NCI-H226 (cell line): ENCODE data around the gene DDX25.
"Not testable (repeated sequence)": the region's sequence is repeated elsewhere in the genome, so short reads cannot be mapped to it uniquely, and the experiment has no call there.

ENCODE experiments used
- DNase-seq: peaks from one replicate; pipeline ENCODE4 v3.0.0-alpha.2; 2015

DDX25 gene

GRCh38 chr11:125910226-125910849 lies 6.0 kb downstream of the DDX25 start:
- no peak for DNase-seq

DNA sequence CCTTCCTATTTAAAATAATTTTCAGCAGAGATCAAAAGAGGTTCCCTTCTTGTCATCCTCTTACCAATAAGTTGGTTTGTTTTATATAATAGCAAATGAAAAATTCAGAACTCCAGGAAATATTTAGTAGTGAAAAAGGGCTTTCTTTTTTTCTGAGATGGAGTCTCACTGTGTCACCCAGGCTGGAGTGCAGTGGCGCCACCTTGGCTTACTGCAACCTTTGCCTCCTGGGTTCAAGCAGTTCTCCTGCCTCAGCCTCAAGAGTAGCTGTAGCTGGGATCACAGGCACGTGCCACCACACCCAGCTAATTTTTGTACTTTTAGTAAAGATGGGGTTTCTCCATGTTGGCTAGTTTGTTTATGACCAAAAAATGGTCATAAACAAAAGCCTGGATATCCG lies 10.3 kb downstream of the DDX25 start:
- not testable (repeated sequence) for DNase-seq

GRCh38 chr11:125916683-125917347 lies 12.5 kb downstream of the DDX25 start:
- no peak for DNase-seq

DNA sequence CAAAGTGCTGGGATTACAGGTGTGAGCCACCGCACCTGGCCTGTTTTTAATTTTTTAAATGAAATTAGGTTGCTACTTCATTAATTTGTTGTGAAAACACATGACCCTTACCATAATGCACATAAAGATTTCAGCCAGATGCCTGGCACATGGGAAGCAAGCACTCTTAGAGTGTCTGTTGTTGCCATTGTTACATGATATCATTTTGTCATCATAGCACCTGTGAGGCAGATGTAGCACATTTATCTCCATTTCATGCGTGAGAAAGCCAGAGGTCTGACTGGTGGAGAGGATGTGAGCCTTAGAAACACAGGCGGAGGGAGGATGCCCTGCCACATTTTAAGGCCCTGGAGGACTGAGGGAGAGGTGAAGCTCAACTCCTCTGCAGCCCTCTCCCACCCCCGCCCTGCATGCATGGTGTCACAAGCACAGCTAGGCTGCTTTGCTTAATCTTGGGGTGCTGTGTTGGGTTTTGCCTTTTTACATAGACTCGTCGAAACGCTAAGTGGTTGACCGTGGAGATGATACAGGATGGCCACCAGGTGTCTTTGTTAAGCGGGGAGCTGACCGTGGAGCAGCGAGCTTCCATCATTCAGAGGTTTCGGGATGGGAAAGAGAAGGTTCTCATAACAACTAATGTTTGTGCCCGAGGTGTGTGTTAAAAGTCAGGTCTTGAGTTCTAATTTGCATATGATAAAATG lies 14.0 kb downstream of the DDX25 start:
- no peak for DNase-seq

DNA sequence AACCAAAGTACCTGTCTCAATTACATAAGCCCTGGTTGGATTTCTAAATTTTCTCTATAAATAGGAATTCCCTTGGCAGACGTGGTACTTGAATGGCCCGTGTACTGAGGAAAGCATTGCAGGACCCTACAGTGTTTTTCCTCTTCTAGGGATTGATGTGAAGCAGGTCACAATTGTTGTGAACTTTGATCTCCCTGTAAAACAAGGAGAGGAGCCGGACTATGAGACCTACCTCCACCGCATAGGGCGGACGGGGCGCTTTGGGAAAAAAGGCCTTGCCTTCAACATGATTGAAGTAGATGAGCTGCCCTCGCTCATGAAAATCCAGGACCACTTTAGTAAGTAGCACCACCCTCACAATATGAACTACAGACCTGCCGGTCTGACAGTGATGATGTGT lies 16.7 kb downstream of the DDX25 start:
- DNase-seq = no peak

DNA sequence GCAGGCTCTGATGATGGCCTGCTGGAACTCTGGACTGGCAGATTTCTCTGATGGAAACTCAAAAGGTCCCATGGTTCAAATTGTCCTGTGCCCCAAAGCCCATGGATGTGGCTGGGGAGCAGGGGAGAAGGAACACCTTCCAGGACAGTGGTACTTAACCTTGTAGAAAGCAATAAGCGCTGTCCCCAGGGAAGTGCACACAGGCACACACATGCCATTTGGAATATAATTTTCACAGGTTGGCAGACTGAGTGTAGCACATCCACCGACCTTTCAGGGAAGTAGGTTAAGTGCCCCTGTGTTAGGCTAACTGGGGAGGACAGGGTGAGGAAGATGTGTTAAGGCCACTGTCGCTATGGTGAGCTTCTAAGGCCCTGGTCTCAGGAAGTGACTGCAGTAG lies 17.8 kb downstream of the DDX25 start:
- DNase-seq = no peak

GRCh38 chr11:125923012-125923579 lies 18.8 kb downstream of the DDX25 start:
- DNase-seq = peak; percentile 44

GRCh38 chr11:125923633-125924032 lies 19.3 kb downstream of the DDX25 start:
- DNase-seq = no peak

DNA sequence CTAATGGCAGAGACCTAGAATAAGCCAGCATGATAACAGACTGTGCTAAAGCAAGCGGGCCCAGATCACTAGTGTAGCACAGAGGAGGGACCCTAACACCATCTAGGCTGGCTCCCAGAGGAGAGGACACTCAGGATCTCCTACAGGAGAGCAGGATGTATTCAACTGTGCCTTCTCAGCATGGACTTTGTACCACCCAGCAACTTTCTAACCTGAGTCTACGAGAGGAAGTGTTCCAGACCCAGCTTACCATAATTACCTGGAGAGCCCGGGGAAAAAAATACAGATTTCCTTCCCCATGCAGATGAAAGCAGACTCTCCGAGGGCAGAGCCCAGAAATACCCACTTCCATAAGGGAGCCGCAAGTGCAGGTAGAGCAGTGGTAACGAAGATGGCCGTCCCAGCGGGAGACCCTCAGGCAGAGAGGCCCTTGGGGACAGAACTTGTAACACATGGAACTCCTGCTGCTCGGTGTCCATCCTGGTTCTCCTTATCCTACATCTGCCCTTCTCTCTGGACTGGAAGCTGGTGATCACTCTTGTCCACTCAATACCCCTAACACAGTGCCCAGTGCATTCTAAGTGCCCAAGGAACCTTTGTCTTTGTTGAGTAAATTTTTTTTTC lies 20.2 kb downstream of the DDX25 start:
- no peak for DNase-seq

GRCh38 chr11:125925247-125925740 lies 21.0 kb downstream of the DDX25 start:
- no peak for DNase-seq

GRCh38 chr11:125925804-125926203 lies 21.5 kb downstream of the DDX25 start:
- DNase-seq = no peak

GRCh38 chr11:125926682-125927081 lies 22.4 kb downstream of the DDX25 start:
- DNase-seq = no peak

- DNase-seq = peak; percentile 4
Observed at GRCh38 chr11:125929445-125930075, 25.3 kb downstream of the DDX25 start.

DNA sequence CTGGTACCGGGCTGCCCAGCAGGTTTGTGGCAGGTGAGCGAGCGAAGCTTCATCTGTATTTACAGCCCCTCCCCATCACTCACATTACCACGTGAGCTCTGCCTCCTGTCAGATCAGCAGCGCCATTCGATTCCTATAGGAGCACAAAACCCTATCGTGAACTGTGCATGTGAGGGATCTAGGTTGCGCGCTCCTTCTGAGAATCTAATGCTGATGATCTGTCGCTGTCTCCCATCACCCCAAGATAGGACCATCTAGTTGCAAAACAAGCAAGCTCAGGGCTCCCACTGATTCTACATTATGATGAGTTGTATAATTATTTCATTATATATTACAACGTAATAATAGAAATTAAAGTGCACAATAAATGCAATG lies 25.8 kb downstream of the DDX25 start:
- no peak for DNase-seq

DNA sequence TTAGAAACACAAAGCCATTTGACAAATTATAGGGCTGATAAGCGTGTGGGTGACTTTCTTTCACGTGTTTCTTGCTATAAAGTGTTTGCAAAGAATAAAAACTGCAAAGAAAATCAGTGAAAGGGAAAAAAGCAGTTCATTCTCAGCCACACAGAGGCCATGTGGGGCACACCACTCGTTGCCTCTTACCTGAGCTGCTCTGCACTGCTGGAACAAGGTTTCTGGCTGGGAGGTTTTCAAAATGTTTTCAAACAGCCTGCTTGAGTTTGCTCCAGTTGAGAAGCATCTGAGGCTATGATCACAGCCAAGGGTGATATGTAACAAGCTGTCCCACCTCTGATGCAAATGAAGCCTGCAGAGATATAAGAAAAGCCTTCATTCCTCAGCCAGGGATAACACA lies 26.8 kb downstream of the DDX25 start:
- no peak for DNase-seq

DNA sequence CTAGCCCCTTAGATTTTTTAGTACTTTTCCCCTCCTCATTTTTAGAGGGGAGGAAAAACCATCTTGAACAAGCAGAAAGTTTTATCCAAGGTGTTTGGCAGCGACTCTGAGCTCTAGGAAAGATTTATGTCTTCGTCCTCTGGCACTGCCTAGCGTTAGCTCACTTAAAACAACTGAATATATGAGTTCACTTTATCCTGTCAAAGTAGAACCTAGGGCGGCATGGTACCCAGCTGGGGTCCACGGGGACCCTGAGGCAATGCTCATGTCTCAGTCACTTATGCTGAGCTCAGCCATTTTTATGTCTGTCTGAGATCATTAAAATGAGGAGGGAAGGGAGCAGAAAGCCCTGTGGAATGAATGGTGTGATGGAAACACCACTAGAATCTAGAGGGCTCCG lies 27.4 kb downstream of the DDX25 start:
- no peak for DNase-seq

GRCh38 chr11:125932301-125932700 lies 28.0 kb downstream of the DDX25 start:
- DNase-seq = no peak

- DNase-seq = no peak
Observed at GRCh38 chr11:125933030-125933813, 28.9 kb downstream of the DDX25 start.

DNA sequence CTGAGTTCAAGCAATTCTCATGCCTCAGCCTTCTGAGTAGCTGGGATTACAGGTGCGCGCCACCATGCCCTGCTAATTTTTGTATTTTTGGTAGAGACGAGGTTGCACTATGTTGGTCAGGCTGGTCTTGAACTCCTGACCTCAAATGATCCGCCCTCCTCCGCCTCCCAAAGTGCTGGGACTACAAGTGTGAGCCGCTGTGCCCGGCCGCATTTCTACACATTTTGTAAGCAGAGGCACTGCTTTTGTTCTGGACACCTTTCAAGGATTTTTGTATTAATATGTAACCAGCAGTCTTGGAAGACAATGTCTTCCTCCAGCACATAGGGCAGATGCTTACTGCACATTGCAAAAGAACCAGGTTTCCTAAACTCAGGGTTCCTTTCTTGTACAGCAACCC lies 30.2 kb downstream of the DDX25 start:
- DNase-seq = no peak

DNA sequence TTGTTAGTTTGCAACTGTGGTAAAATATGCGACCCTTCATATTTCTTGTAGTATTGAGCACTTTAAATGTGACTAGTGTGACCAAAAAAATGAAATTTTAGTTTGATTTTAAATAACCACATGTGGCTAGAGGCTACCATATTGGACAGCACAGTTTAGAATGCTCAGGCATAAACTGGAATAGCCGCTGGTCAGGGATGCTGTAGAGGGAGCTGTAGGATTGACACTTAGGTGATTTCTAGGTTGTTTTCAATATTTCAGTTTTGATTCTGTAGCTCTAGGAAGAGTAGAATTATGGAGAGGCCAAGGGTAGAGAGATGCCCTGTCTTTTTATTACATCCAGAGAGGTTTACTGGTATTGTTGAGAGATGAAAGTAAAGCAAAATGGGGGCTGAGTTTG lies 30.7 kb downstream of the DDX25 start:
- DNase-seq = no peak

- no peak for DNase-seq
Observed at GRCh38 chr11:125935618-125936199, 31.4 kb downstream of the DDX25 start.

GRCh38 chr11:125938418-125938817 lies 34.1 kb downstream of the DDX25 start:
- no peak for DNase-seq
